Endometrial microvascular endothelial cells (primary cell): ENCODE results near the gene MYRIP. TPM values are rescaled to one million over a fixed set of nuclear protein-coding genes. Genes with fewer than 3 reads are reported as not detected.
"Not testable (repeated sequence)": the region's sequence is repeated elsewhere in the genome, so short reads cannot be mapped to it uniquely, and the experiment has no call there.

Source experiments
- in situ Hi-C: cut with HindIII; loops from 2 replicates; pipeline ENCODE4 v1.10.0; 2017; ENCODE audit warnings: low sequenced_read_pairs, low pct_unique_long_range_greater_than_20kb; ENCODE audit errors: inconsistent ontology term
- total RNA-seq: library from RNA; depleted of rRNA; stranded (reverse); fragments of >200 nt; gene quantifications from one replicate; pipeline ENCODE4 v1.2.3, GENCODE V29; 2015; ENCODE audit errors: inconsistent ontology term

Gene MYRIP
- total RNA-seq, 1 donor from 2014 or later, result 1.1 TPM

GRCh38 chr3:40268802-40269524 is 459.6 kb downstream of the MYRIP start:
- in situ Hi-C loops, result no loop called here

GRCh38 chr3:40278791-40279190 is 469.4 kb downstream of the MYRIP start:
- in situ Hi-C loops, result no loop called here

GRCh38 chr3:40281995-40282394 is 472.6 kb downstream of the MYRIP start:
- in situ Hi-C loops, result no loop called here

- in situ Hi-C loops, result not testable (repeated sequence)
Measured at GRCh38 chr3:40283057-40283456, 473.6 kb downstream of the MYRIP start.

- in situ Hi-C loops, result no loop called here
Measured at GRCh38 chr3:40287248-40287647, 477.8 kb downstream of the MYRIP start.

- in situ Hi-C loops, result no loop called here
Measured at GRCh38 chr3:40290396-40290795, 481.0 kb downstream of the MYRIP start.

GRCh38 chr3:40291471-40291870 is 482.1 kb downstream of the MYRIP start:
- in situ Hi-C loops, result no loop called here

- in situ Hi-C loops, result no loop called here
Measured at GRCh38 chr3:40292637-40293349, 483.4 kb downstream of the MYRIP start.

- in situ Hi-C loops, result no loop called here
Measured at GRCh38 chr3:40294434-40294833, 485.0 kb downstream of the MYRIP start.

GRCh38 chr3:40298075-40298474 is 488.7 kb downstream of the MYRIP start:
- in situ Hi-C loops, result no loop called here

- in situ Hi-C loops, result no loop called here
Measured at GRCh38 chr3:40299130-40299720, 489.8 kb downstream of the MYRIP start.

GRCh38 chr3:40299721-40300335 is 490.4 kb downstream of the MYRIP start:
- in situ Hi-C loops, result no loop called here

GRCh38 chr3:40302784-40303183 is 493.4 kb downstream of the MYRIP start:
- in situ Hi-C loops, result no loop called here

GRCh38 chr3:40304352-40304751 is 494.9 kb downstream of the MYRIP start:
- in situ Hi-C loops, result no loop called here

- in situ Hi-C loops, result no loop called here
Measured at GRCh38 chr3:40306336-40306735, 496.9 kb downstream of the MYRIP start.

- in situ Hi-C loops, result no loop called here
Measured at GRCh38 chr3:40307176-40307575, 497.8 kb downstream of the MYRIP start.

- in situ Hi-C loops, result no loop called here
Measured at GRCh38 chr3:40308725-40309417, 499.5 kb downstream of the MYRIP start.

- in situ Hi-C loops, result no loop called here
Measured at GRCh38 chr3:40309418-40309924, 500.1 kb downstream of the MYRIP start, which contains the start of gene EIF1B. TSS of gene EIF1B (plus strand) at chr3:40309707. CDS start at chr3:40309942, 235 bp downstream.
